ENCODE measurements around the gene PAH. TPM values are rescaled to one million over a fixed set of nuclear protein-coding genes. Genes with fewer than 3 reads are reported as not detected.

The PAH gene
- polyA plus RNA-seq, 3 donors from 2014 or later: not detected

DNA sequence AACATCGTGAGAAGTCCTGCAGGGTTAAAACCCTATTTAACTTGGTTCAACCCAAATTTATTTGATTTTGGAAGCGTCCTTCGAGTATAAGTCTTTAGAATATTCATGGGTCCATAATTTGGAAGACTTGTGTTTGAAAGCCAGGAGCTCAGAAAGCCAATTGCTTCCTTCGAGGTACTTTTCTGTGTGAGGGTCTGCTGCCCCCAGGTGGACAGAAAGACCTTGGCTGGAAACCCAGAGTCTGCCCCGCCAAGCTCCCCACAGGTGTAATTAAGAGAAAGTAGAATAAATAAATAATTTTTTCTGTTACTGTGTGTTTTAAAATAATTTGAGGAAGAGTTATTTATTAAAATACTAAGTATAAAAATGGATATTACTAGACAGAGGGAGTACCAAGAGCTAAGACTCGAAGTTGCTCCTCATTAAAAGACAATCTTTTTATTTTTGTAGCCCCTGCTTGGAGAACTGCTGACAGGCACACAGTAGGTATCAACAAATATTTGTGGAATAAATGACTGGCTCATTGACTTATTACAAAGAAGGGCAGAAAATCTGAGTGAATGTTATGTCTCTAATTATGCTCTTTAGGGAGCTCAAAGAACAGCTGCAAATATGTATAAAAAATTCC lies 105.8 kb downstream of the PAH start:
- no peaks in the 10 kb centered on the region for H3K4me1 Mint-ChIP-seq
- H3K27ac Mint-ChIP-seq: no peak overlapping the region
- H3K9me3 Mint-ChIP-seq: no peaks in the 10 kb centered on the region
- H3K36me3 Mint-ChIP-seq: no peaks in the 10 kb centered on the region
- peaks cover 0 to 2% (median under 1%) of the 10 kb centered on the region in 3 donors for H3K27me3 Mint-ChIP-seq (ENCODE audit: low read depth in 3 of 3)
- H3K4me3 Mint-ChIP-seq: no peak overlapping the region
- no peak for DNase-seq

DNA sequence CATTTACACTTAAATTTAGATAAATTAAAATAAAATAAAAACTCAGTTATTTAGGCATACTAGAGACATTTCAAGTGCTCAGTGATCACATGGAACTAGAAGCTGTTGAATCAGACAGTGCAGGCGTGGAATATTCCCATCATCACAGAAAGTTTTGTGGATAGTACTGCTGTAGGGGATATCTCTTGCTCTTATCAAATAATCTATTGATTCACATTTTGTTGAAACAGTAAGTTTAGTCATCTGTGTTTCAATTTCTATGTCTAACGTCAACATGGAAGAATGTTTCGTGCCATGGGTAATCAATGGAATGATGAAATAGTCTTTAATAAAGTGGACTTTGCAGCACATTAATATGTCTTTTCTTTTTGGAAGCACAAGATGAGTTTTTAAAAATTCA lies 108.6 kb downstream of the PAH start:
- H3K4me3 Mint-ChIP-seq: no peak overlapping the region
- H3K9me3 Mint-ChIP-seq: no peaks in the 10 kb centered on the region
- peaks cover 2 to 4% (median 4%) of the 10 kb centered on the region in 3 donors for H3K27me3 Mint-ChIP-seq (ENCODE audit: low read depth in 3 of 3)
- no peaks in the 10 kb centered on the region for H3K36me3 Mint-ChIP-seq
- no peak overlapping the region for H3K27ac Mint-ChIP-seq
- no peak for DNase-seq
- H3K4me1 Mint-ChIP-seq: no peaks in the 10 kb centered on the region

DNA sequence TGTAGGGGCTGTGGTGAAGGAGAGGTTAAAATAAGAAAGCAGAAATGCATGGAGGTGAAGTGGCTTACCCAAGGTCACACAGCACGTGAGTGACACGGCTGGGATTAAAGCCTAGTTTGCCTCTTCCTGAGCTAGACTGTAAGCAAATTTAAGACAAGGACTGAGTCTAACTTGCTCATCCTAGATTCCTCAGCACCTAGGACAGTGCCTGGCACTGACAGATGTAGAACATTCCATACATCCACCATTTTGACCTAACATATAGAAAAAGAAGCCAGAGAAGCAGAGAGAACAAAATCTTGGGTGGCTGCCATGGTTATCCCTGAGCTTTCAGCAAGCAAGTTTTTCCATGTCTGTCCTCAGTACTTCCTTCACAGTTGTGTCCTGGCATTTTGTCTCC lies 110.5 kb downstream of the PAH start:
- Mint-ChIP-seq H3K36me3 (no peaks in the 10 kb centered on the region), H3K9me3 (no peaks in the 10 kb centered on the region), H3K27me3 (ENCODE audit: low read depth in 3 of 3) (peaks cover 2 to 4% (median 4%) of the 10 kb centered on the region in 3 donors), H3K4me3 (no peak overlapping the region), H3K27ac (no peak overlapping the region), H3K4me1 (no peaks in the 10 kb centered on the region)
- no peak for DNase-seq

DNA sequence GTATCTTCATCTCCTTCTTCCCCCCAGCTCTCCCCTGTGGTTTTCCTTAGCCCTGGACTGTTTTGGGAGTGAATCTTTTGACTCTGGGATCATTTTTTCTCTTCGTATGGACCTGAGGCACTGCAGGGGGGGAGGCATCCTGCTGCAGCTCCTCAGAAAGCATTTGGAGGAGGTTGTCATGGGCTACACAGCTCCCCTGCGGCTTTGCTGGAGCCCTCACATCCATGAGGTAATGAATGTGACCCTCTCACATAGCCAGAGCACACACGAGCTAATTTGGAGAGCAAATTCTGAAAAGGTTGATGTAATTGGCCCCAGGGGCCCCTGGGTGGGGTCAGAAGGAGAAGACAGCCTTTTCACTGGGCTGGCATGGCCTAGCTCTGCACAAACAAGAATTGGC lies 110.9 kb downstream of the PAH start:
- no peak for DNase-seq
- Mint-ChIP-seq H3K4me1 (no peaks in the 10 kb centered on the region), H3K4me3 (no peak overlapping the region), H3K27me3 (ENCODE audit: low read depth in 3 of 3) (peaks cover 2 to 4% (median 4%) of the 10 kb centered on the region in 3 donors), H3K27ac (no peak overlapping the region), H3K9me3 (no peaks in the 10 kb centered on the region), H3K36me3 (no peaks in the 10 kb centered on the region)

DNA sequence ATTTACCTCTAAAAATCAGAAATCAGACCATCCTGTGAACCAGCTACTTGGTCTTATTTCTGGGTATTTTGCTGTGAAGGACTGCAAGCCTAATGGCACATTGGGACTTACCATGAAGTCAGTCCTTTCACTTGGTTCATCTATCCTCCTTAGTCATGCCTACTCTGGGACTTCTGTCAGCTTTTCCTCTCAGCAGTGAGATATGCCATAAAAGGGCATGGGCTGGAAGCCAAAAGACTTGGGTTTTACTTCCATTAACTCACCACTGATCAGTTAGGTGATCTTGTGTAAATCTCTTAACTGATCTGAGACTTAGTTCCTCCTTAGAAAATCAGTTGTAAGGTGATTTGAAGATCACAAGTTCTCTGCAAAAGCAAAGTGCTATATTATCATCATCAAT lies 116.5 kb downstream of the PAH start:
- Mint-ChIP-seq H3K27ac (no peak overlapping the region), H3K36me3 (no peaks in the 10 kb centered on the region), H3K4me1 (no peaks in the 10 kb centered on the region), H3K27me3 (ENCODE audit: low read depth in 3 of 3) (peaks cover 0 to 8% (median 1%) of the 10 kb centered on the region in 3 donors), H3K9me3 (peaks cover 0 to 2% (median 0%) of the 10 kb centered on the region in 6 donors), H3K4me3 (no peak overlapping the region)
- DNase-seq: no peak

DNA sequence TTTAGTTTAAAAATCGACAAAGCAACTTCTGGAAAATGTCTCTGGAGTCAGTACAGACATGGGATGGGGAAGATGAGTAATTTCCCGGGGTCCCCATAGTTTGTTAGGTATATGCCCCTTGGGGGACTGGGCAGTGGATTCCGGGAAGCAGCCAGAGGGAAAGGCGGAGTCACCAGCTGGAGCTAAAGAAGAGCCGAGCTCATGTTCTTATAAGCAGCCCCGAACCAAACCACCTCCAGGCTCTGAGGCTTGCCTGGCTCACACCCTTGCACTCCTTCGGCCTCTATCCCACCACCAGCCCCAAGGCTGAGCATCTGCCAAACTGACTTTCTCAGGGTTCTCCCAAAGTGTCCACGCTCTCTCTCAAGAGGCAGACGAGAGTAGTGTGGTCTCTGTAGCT lies 117.8 kb downstream of the PAH start:
- Mint-ChIP-seq H3K27me3 (ENCODE audit: low read depth in 3 of 3) (peaks cover 1 to 8% (median 6%) of the 10 kb centered on the region in 3 donors), H3K36me3 (no peaks in the 10 kb centered on the region), H3K9me3 (peaks cover 0 to 4% (median 0%) of the 10 kb centered on the region in 6 donors), H3K27ac (no peak overlapping the region), H3K4me1 (no peaks in the 10 kb centered on the region), H3K4me3 (no peak overlapping the region)
- no peak for DNase-seq

DNA sequence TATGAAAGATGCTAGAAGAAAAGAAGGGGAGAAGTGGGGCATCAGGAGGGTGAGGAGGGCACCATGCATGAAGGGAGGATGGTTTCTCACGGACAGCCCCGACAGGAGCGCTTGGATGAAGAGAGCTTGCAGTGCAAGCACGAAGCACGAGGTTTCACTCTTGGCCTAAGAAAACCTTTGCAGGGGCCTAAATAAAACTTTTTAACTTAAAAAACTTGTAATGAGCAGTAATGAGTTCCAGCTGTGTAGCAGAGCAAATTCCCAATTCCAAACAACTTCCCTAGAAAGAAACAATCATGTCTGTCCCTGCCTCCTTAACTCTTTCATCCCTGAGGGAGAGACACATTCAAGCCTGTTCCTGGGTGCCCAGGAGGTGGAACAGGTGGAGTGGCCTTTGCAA lies 119.5 kb downstream of the PAH start:
- H3K9me3 Mint-ChIP-seq: peaks cover 0 to 4% (median 0%) of the 10 kb centered on the region in 6 donors
- no peaks in the 10 kb centered on the region for H3K36me3 Mint-ChIP-seq
- H3K4me1 Mint-ChIP-seq: no peaks in the 10 kb centered on the region
- DNase-seq: no peak
- no peak overlapping the region for H3K27ac Mint-ChIP-seq
- peaks cover 1 to 8% (median 6%) of the 10 kb centered on the region in 3 donors for H3K27me3 Mint-ChIP-seq (ENCODE audit: low read depth in 3 of 3)
- H3K4me3 Mint-ChIP-seq: no peak overlapping the region

DNA sequence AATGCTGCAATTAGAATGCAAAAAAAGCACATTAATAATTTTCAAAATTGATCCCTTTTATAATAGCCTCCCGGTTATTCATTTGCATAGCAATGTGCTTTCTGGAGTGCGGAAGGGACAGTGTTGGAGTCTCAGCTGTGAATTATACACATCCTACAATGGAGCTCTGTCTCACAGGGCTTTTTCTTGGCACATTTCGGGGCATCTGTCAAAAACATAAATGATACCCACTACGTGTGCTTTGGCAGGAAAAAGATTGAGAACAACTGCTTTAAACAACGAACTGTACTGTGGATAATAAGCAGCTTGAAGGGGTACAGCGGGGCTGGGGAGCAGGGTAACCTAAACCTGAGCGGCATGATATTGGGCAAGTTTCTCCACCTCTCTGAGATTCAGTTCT lies 123.1 kb downstream of the PAH start:
- Mint-ChIP-seq H3K4me3 (no peak overlapping the region), H3K27me3 (ENCODE audit: low read depth in 3 of 3) (peaks cover 0 to 8% (median 6%) of the 10 kb centered on the region in 3 donors), H3K4me1 (no peaks in the 10 kb centered on the region), H3K27ac (no peak overlapping the region), H3K36me3 (no peaks in the 10 kb centered on the region), H3K9me3 (peaks cover 0 to 6% (median 0%) of the 10 kb centered on the region in 6 donors)
- no peak for DNase-seq

Other genes starting within 250 kb of the PAH start
- gene ASCL1, start 40.4 kb upstream of the PAH start, polyA plus RNA-seq: not detected

Data from immature natural killer cell (primary cell).